ENCODE data around the gene DENND10.

DNA sequence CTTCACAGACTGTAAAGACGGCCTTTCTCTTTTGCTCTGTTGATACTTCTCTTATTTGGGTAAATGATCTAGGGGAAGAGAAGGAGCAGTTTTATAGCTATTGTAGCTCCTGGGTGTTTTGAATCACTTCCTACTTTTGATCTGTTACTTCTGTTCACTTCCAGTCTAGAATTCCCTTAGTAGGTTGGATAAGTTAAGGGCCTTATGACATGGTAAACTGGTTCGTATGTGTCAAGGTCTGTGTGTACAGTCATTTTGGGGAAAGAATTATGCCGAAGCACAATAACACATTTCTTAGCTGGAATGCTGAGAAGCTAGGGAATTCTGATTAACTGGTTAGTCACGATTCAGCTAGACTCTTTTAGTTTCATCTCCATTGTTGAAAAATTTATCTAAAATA is 8.1 kb downstream of the DENND10 start:
- TF ChIP-seq, protein P1, sequence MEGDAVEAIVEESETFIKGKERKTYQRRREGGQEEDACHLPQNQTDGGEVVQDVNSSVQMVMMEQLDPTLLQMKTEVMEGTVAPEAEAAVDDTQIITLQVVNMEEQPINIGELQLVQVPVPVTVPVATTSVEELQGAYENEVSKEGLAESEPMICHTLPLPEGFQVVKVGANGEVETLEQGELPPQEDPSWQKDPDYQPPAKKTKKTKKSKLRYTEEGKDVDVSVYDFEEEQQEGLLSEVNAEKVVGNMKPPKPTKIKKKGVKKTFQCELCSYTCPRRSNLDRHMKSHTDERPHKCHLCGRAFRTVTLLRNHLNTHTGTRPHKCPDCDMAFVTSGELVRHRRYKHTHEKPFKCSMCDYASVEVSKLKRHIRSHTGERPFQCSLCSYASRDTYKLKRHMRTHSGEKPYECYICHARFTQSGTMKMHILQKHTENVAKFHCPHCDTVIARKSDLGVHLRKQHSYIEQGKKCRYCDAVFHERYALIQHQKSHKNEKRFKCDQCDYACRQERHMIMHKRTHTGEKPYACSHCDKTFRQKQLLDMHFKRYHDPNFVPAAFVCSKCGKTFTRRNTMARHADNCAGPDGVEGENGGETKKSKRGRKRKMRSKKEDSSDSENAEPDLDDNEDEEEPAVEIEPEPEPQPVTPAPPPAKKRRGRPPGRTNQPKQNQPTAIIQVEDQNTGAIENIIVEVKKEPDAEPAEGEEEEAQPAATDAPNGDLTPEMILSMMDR (IDR thresholded peaks at IDR 0.05) = no peak
- TF ChIP-seq POLR2A (IDR thresholded peaks at IDR 0.05) = no peak
